Neural progenitor cell (in vitro differentiated cells): Measurements from ENCODE around the gene FJX1.

Source experiments
- CTCF ChIP-seq: fragments of 200-600 bp; sonication (generic); IDR thresholded peaks from 2 replicates; pipeline ENCODE4 v1.5.1; 2017; ENCODE audit warnings: antibody characterized with exemption, mild to moderate bottlenecking
- EZH2 ChIP-seq: fragments of 200-600 bp; sonication (generic); IDR thresholded peaks from 2 replicates; pipeline ENCODE4 v1.6.1; 2017; ENCODE audit warnings: antibody characterized with exemption, mild to moderate bottlenecking, moderate library complexity

- TF ChIP-seq CTCF (no peak), EZH2 (no peak)
Observed at GRCh38 chr11:35611741-35612140, 6.5 kb upstream of the FJX1 start.
